Activated CD8-positive, alpha-beta memory T cell treated with anti-CD3 and anti-CD28 coated beads, Interleukin-2, amount 50 U/mL, for 1 hour (primary cell): ENCODE measurements around the gene ITGA2.
"Not testable (repeated sequence)": the region's sequence is repeated elsewhere in the genome, so short reads cannot be mapped to it uniquely, and the experiment has no call there.

ENCODE experiments used
- DNase-seq: peaks from one replicate; pipeline ENCODE4 v3.0.0-alpha.2; 2020; ENCODE audit errors: extremely low read depth

The ITGA2 gene

DNA sequence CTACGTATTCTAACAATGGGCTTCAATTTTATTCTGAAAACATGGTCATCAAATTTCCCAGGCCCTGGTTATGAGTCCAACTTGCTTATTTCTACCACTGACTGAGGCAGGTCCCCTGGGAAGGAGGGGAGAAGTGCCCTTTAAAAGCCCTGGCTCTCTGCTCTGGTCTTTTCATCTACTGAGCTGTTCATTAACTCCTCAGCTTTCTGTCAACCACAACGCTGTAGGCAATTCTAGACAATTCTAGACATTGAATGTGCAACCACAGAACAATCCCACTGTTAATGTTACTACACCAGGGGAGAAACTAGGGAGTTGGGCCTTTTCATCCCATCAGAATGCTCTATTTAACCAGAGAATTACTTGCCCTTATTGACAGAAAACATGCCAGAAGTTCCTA is 110.4 kb downstream of the ITGA2 start:
- DNase-seq: no peak

DNA sequence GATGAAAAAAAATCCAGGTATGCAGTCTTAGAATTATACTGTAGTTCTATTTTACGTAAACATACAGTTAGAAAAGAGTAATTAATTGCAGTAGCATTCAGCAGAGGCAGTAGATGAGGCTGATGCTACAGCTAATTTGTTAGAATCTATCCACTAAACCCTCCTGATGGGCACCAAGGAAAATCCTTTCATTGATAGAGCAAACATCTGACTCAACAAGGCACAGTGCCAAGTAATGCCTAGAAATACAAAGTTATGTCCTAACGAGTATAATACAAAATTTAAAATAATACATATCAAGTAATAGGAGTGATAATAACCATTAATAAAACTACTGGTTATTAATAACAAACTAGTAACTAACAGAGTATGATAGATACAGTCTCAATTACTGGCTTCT is 111.5 kb downstream of the ITGA2 start:
- DNase-seq: no peak

- no peak for DNase-seq
Observed at GRCh38 chr5:53105611-53106300, 116.6 kb downstream of the ITGA2 start.

DNA sequence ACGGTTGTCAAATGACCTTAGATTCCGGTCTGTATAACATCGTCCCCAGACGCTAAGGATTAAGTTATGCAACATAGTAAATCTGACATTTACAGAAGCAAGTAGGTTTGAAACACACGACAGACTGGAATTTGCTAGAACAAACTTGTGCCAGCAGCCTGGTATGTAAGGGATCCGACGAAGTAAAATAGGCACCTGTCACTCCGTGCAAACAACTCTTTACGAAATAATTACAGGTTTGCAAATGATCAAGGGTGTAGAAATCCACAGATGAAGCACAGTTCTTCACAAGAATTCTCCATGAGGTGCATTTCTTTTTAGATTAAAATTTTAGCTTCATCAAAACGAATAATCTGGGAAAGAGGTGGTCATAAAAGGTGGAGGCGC is 119.9 kb downstream of the ITGA2 start:
- no peak for DNase-seq

DNA sequence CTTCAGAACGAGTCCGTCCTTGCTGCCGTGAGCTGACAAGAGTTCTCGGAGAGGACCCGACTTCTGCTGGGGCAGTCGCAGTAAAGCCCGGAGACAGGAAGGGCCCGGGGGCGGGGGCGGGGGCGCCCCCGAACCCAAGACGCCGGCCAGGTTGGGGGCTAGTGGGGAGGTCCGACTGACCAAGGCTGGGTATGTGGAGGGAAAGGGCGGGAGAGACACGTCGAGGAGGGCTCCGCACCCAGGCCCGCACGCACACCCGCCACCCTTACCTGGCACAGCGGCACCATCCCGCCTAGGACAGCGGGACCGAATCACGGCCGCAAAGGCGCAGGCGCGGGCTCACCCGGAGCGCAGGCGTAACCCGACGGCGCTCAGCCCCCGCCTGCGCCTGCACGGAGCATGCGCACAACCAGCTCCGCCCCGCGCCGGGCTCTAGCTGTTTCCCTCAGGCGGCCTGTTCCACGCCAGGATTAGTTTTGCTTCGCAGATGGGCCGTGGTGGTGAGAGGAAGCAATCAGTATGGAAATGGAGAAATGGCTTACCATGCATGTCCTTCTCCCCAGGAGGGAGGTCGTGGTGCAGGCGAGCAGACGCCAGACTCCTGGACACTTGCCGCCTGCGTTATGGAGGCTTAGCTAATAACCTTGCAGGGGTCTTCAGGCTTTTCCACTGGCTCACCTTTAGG is 120.4 kb downstream of the ITGA2 start, which contains the start of gene MOCS2:
TSS of gene MOCS2 (minus strand) at position 315 of the 685 bp plus-strand sequence. CDS start 2,583 bp downstream, outside the sequence.
- peak; percentile 68 for DNase-seq

GRCh38 chr5:53110156-53110555 is 121.0 kb downstream of the ITGA2 start:
- DNase-seq: no peak

DNA sequence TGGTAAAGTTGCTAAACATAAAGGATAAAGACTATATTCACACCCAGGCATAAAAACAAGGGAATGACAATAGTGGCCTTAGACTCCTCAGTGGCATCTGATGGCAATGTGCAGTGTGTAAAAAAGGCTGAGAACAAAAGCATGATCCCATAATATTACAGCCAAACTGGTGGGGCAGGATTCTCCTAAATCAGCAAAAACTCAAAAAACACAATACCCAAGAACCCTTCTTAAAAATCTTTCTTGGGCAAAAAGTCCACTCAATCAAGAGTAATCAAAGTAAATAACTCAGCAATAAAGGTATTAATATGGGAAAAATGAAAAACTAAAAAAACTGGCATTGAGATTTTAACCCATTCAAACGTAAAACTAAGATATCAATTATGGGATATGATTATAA is 122.0 kb downstream of the ITGA2 start:
- DNase-seq: no peak

GRCh38 chr5:53112307-53112706 is 123.2 kb downstream of the ITGA2 start:
- DNase-seq: not testable (repeated sequence)

GRCh38 chr5:53112909-53113308 is 123.8 kb downstream of the ITGA2 start:
- no peak for DNase-seq

DNA sequence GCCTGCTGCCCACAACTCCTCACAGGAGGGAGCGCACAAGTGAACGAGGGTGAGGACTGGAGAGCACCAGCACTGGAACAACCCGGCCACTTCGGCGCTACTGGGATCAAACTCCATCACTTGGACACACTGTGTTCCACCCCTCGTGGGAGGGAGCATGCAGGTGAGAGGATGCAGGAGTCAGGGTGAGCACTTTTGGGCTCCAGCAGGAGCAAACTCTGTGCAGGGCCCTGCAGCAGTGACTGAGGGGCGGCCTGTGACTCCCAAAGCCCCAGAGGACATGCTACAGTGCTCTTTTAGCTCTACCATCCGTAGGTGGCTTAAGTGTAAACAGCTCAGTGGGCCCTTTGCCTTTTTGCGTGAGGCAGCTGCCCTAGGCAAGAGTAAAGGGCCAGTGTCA is 124.8 kb downstream of the ITGA2 start:
- DNase-seq: no peak

DNA sequence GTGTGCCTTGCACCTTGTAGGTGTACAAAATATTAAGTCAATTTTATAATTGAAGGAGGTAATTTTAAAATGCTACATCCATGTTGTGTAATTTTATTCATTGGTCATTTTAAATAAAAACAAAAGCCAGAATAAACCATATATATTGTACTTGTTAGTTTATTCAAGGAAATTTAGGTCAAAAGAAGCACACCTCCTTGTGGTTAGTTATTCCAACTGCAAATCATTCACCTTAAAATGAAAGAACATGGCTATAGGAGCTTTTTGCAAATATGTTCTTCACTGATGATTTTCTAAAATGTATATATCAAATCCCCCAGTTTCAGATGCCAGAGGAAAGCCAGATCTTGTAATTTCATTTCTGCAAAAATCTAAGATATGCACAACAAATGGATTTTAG is 125.8 kb downstream of the ITGA2 start:
- DNase-seq: no peak

DNA sequence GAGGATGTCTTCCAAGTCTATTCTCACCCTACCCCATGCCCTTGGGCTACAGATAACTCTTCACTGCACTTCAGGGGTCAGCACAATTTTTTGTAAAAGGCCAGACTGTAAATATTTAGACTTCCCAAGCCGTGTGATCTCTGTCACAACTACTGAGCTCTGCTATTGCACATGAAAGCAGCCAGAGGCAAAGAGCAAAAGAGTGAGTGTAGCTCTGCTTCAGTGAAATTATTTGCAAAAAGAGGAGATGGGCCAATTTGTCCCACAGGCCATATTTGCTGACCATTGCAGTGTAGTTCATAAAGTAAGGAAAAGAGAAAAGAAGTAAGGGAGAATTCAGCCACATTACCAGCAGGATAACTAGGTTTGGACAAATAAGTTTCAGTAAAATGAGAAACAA is 127.4 kb downstream of the ITGA2 start:
- no peak for DNase-seq

DNA sequence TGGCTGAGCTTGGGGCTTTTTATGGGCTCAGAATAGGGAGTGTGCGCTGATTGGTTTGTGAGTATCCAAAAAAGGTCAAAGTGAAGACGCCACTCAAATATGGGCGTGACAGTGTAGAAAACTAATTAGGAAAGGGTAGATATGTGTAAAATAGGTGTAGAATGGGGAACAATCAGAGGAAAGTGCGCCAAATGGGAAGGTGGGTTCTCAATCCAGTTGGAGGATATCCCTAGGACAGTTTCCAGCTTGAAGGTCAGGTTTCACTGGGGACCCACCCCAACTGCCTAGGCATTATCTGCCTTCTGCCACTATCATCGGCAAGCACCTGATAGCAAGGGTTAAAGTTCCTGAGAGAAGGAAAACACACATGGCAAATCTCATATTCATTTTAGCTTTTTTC is 129.7 kb downstream of the ITGA2 start:
- DNase-seq: no peak

DNA sequence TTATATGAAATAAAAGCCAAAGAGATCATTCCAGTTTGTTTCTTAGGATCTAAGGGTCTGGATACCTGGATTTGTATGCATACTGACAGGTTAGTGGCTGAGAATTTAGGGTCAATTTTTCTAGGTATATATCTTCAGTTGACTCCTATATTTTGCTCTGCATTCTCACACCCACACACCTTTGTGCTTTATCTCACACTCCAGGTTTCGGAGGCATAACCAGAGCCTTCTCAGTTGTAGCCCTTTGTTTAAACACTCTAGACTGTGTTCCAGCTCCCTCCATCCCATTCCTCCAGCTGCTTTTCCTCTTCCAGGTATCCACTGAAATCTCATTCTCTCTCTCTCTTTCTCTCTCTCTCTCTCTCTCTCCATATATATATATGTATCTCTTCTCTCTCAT is 131.0 kb downstream of the ITGA2 start:
- DNase-seq: no peak

DNA sequence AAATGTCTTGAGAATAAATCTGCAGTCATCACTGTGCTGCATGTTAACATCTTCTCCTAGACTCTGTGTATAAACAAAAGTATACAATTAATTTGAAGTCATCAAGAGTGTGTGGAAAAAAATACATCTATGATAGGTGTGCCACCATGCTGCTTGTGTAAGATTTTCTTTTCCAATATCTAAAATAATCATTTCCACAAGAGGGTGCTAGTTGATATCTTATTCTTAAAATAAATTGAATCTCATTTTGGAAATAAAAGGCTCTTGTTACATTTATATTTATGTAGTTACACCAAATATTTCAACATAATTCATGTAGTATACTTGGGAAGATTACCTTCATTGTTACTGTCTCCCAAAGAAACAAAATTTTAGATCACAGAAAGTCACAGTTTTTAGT is 134.6 kb downstream of the ITGA2 start:
- no peak for DNase-seq

- DNase-seq: no peak
Observed at GRCh38 chr5:53126521-53126920, 137.4 kb downstream of the ITGA2 start.

GRCh38 chr5:53127107-53127506 is 138.0 kb downstream of the ITGA2 start:
- no peak for DNase-seq

DNA sequence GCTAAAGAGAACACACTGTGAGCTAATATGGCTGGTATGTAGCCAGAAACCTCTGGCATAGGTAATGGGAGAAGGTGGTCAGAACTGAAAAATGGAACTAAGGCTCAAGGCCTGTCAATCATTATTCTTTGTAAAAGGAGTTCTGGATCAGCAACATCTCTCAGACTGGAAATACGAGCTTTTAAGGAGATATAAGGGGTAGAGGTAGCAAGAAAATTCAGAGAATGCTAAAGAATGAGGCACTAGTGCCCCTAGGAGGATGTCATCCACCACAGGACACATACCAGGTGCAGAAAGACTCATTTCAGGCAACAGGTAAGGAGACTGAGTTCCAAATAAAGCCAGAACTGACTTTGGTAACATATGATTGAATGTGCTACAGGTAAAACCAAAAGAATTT is 139.3 kb downstream of the ITGA2 start:
- no peak for DNase-seq

GRCh38 chr5:53130266-53130665 is 141.1 kb downstream of the ITGA2 start:
- DNase-seq: no peak

- no peak for DNase-seq
Observed at GRCh38 chr5:53133020-53133419, 143.9 kb downstream of the ITGA2 start.
